ENCODE measurements around the gene LGALSL.

DNA sequence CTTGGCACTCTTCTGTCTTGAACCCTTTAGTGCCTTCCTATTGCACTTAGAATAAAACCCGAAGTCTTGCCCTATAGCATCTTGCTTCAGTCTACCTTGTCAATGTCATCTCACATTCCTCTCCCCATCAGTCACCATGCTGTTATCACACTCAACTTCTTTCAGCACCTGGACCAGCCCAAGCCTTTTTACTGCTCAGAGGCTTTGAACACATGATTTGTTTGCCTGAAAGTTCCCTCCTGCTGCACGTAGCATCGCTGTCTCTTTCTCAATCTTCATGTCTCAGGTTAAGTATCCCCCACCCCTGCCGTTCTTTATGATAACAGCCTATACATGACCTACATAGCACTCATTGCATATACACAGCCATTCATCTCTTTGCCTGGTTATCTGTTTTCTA lies 41.3 kb upstream of the LGALSL start:
- no peak for TF ChIP-seq POLR2A (IDR thresholded peaks at IDR 0.05)
- TF ChIP-seq, protein P1, sequence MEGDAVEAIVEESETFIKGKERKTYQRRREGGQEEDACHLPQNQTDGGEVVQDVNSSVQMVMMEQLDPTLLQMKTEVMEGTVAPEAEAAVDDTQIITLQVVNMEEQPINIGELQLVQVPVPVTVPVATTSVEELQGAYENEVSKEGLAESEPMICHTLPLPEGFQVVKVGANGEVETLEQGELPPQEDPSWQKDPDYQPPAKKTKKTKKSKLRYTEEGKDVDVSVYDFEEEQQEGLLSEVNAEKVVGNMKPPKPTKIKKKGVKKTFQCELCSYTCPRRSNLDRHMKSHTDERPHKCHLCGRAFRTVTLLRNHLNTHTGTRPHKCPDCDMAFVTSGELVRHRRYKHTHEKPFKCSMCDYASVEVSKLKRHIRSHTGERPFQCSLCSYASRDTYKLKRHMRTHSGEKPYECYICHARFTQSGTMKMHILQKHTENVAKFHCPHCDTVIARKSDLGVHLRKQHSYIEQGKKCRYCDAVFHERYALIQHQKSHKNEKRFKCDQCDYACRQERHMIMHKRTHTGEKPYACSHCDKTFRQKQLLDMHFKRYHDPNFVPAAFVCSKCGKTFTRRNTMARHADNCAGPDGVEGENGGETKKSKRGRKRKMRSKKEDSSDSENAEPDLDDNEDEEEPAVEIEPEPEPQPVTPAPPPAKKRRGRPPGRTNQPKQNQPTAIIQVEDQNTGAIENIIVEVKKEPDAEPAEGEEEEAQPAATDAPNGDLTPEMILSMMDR (IDR thresholded peaks at IDR 0.05 in 4 of 5, conservative IDR thresholded peaks at IDR 0.05 in 1 of 5) = no peak
